ENCODE measurements around the gene NR5A1.

The NR5A1 gene

DNA sequence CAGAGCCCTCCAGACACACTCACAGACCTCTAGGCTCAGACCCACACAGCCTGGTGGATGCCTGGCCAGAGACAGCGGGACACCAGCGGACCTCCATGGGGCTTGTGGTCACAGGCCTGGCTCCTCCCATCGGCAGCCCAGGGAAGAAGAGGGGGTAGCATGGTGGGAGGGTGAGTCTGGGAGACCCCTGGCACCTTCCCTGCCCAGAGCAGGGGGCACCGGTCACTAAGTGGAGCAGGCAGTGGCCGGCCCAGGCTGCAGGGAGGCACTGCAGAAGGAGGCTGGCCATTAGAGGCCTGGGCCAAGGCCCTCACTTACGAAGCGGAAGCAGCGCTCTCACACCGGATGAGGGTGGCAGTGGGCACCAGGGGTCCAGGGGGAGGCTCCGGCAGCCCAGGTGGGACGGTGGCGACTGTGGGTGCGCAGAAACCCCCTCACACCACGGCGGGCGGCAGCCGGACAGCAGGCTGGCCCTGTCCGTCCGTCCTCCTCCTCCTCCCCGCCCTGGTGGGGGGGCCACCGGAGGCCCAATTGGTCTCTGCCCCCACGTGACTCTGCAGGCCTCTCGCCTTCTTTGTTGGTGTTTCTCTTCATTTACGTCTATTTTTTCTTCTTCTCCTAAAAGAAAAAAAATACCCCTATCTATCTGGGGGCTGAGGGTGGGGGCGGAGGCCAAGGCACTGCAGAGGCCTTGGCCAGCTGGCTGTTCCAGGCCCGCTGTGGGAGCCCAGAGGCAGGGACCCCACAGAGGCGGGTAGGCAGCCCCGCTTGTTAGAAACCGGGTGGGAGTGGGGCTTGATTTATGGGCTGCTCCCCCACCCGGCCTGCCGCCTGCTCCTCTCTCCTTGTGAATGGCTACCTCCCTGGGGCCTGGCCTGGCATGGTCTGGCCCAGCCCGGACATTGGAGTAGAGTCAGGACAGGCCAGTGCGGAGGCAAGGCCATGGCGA, at the start of gene NR5A1:
TSS of gene NR5A1 (minus strand) at position 469 of the 949 bp plus-strand sequence. CDS start 4,004 bp downstream, outside the sequence.
- peak; percentile 30 for DNase-seq

- no peak for DNase-seq
These were observed 47.8 kb upstream of the NR5A1 start for GRCh38 chr9:124555043-124555442.

GRCh38 chr9:124553738-124554137, 46.5 kb upstream of the NR5A1 start:
- no peak for DNase-seq

DNA sequence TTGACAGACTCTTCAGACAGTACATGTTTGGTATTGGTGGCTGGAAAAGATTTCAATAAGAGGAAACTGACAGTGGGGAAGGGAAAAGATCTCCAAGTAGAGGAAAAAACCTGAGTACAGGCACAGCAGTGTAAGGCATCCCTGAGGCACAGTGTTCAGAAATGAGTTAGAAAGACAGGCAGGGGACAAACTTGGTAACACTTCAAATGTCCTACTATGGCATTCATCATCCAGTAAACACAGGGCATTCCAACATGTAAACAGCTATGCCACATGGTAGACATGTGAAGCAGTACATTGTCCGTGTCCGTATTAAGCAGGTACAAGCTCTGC, 45.0 kb upstream of the NR5A1 start:
- no peak for DNase-seq

DNA sequence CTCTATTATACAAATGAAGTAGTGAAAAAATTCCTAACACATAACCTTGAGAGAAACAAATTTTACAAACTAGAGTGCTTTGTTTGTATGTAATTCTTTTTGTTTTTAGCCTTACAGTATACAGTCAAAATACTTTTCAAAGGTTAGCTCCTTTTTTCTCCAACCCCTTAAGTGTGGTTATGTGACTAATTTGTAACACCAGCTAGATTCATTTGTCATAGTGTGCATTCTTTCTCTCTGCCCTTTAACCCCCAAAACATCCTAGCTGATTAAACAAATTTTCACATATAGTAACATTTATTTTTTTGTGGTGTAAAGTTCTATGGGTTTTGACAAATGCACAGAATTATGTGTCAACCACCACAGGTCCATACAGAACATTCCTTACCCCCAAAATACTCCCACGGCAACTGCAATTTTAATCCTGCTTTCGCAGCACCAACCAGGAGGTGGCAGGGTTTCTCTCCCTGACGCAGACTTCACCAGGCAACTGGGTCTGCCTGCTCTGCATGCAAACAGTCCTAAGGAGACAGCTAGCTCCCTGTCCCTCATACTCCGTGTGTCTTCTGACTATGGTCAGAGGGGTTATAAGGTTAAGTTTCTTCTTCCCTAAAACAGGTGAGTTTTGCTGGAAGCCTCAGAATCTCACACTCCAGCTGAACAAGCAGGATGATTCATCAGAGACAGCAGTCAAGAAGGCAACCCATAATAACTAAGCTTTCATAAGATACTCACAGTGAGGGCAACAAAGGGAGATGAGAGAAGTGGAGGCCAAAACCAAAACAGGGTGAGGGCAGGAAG, 44.5 kb upstream of the NR5A1 start:
- no peak for DNase-seq

DNA sequence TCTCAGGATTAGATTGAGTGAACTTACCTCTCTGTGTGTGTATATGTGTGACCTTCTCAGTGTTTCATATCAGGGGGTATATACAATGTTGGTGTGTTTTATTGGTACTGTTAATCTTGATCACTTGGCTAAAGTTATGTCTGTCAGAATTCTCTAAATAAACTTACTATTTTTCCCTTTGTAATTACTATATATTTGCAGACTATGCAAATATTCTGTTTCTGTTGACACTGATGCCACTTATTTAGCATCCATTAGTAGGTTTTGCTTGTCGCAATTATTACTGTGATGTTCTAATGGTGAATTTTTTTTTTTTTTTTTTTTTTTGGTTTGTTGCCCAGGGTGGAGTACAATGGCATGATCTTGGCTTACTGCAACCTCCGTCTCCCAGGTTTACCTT, 42.9 kb upstream of the NR5A1 start:
- DNase-seq = no peak

GRCh38 chr9:124549016-124549415, 41.8 kb upstream of the NR5A1 start:
- DNase-seq = no peak

GRCh38 chr9:124544535-124544934, 37.3 kb upstream of the NR5A1 start:
- no peak for DNase-seq

DNA sequence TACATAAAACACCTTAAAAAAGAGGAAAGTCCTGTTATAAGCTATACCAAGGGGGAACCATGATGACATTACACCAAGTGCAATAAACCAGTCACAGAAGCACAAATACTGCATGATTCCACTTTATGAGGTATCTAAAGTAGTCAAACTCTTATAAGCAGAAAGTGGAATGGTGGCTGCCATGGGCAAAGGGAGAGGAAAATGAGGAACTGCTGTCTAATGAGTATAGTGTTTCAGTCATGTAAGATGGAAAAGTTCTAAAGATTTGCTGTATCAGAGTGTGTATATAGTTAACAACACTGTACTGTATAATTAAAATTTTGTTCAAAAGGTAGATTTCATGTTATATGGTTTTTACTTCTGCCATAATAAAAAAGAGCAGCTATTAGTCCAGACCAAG, 34.6 kb upstream of the NR5A1 start:
- no peak for DNase-seq

DNA sequence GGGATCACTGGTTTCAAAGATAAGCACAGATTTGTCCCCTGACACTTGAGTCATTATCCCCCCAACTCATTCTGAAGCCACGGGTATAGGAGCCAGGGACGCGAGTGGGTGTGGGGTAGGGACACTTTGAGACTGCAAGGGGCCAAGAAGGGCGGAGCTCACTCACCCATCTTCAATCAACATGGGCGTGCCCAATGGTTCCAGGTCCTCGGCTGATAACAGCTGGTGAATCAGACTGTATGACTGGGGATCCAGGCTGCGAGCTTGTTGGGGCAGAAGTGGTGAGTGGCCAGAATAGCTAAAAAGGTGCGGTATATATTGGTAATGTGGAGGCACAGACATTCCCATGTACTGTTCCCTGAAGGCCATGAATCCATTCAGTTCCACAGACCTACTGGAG, 30.7 kb upstream of the NR5A1 start:
- DNase-seq = no peak

GRCh38 chr9:124535846-124536245, 28.6 kb upstream of the NR5A1 start:
- DNase-seq = no peak

DNA sequence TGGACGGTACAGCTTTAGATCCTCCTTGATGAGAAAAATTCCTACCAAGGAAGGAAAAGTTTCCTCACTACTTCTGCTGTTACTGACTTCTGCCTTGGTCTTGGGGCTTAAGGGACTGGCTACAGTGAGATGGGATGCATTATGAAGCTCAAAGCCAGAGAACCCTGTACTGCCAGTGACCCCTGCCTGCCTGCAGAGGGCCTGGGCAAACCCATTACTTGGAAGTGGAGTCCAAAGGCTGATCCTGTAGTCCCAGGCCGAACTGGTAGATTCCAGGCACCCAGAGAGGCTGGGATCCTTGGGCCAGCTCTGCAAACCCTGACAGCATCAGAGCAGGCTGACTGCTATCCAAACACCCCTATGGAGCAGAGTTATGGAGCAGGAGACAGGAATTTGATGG, 25.7 kb upstream of the NR5A1 start:
- DNase-seq = no peak

GRCh38 chr9:124531115-124531514, 23.9 kb upstream of the NR5A1 start:
- no peak for DNase-seq

GRCh38 chr9:124530246-124530645, 23.0 kb upstream of the NR5A1 start:
- DNase-seq = no peak

DNA sequence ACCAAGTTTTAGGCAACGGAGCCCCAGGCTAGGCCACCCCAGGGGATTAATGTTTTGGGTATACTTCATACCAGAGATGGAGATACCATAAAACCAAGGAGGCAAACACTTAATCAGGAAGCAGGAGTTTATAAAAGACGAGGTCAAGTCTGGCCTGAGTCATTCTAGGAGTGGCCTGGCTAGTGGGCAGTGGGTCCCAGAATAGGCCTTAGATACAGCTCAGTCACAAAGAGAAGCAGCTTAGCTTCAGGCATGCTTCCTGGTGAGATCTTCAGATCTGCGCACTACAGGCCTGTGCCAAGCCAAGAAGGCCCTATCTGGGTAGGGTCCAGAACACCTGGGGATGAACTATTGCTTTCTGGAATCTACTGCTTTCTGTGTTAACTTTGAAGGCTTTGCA, 20.6 kb upstream of the NR5A1 start:
- no peak for DNase-seq

DNA sequence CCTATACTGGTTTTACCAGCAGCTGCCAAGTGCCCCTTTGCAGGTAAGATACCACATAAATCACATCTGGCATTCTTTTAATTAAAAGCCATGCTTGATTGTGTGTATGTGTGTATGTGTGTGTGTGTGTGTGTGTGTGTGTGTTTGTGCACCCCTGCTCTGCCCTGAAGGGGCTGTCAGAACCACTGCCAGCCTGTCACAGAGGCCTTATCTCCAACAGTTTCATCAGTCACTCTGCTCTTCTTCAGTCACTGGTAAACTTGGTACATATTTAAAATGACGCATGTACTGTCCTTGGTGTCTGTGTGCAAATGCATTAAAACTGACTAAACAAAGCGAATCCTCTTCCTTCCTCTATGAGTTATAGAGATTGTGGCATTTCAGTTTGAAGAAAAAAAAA, 19.0 kb upstream of the NR5A1 start:
- no peak for DNase-seq

GRCh38 chr9:124522121-124523098, 15.2 kb upstream of the NR5A1 start:
- DNase-seq = no peak

GRCh38 chr9:124521142-124521541, 13.9 kb upstream of the NR5A1 start:
- no peak for DNase-seq

DNA sequence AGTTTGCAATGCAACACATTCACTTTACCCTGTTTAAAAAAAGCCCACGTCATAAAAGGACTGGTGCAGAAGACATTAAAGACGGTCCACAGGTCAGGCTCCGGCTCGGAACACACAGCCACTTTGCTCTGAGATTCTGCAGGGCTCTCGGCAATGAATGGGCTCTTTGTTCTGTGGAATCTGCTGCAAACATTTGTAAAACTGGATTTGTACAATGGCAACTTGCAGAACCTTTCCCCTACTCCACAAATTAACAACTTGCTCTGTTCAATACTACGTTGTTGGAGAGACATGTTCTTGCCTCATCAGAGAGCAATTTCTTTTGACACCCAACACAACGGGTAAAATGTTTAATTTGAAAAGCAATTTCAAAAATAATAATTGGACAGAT, 13.0 kb upstream of the NR5A1 start:
- DNase-seq = no peak

DNA sequence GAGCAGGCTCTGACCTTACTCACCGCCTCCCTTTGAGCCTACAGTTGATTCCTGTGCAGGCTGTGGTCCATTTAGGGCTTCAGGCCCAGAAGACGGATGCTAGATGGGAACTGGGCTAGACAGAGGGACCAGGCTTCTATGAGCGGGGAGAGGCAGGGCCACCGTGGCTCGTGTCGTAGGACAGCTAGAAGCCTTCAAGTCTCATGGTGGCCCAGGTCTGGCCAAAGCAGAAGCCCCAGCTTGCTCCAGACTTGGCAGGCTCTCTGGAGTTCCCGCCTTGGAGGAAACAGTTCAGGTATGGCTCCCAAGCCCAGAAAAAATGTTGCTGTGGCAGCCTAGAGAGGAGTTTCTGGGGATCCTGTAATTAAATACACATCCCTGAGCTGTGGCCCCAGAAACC, 10.9 kb upstream of the NR5A1 start:
- no peak for DNase-seq

DNA sequence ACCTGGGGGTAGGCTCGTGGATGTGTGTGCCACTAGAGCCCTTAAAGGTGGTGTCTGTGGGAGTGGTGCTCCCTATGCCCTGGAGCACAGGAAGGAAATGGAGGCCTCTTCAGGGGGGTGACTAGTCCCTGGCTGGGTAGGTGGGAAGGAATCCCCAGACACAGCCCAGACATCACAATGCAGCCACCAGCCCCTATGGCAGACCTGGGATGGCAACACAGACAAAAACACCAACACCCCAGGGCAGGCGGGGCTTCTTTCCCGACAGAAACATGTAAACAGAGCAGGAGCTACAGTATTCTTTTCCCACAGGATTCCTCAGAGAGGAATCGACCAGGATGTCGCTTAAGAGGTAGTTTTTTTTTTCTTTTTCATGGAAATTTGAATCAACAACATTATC, 10.4 kb upstream of the NR5A1 start:
- DNase-seq = no peak

- DNase-seq = no peak
These were observed 7.7 kb upstream of the NR5A1 start for GRCh38 chr9:124514874-124515273.

DNA sequence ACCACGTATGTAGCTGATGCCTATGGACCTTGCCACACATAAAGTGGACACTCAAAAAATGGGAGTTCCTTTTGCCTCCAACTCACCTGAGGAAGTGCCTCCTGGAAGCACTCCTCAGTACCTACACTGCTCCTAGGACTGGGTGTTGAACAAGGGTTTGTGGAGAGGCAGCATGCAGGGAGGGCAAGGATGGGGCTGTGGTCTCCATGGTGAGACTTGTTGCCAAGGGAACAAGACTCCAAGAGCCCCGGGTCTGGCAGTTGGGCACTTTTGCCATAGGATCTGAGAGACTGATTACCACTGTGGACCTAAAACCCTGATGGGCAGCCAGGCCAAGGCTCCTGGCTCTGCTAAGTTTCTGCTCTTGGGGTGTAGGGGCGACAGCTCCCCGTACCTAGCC, 6.9 kb upstream of the NR5A1 start:
- no peak for DNase-seq

All from 8988T (cell line).